A673 (cell line): Measurements from ENCODE around the gene NDFIP2. TPM values are rescaled to one million over a fixed set of nuclear protein-coding genes. Genes with fewer than 3 reads are reported as not detected.

Experiments used
- total RNA-seq: library from RNA; stranded (reverse); gene quantifications from 2 replicates; pipeline ENCODE4 v1.2.3, GENCODE V29; 2021

Gene NDFIP2
- total RNA-seq, 1 experiment from 2014 or later = 34.0 TPM

Other genes with a start within 250 kb of the NDFIP2 start
- gene RBM26, start 74.9 kb upstream of the NDFIP2 start, total RNA-seq = 59.7 and 65.7 TPM in 2 replicates